GM19438 (cell line): ENCODE results near the gene CENPP.

ENCODE experiments used
- ATAC-seq: cut with Tn5 transposase; IDR thresholded peaks from one replicate; pipeline ENCODE4 v1.9.1; 2021; ENCODE audit warnings: low read depth; ENCODE audit not compliant: unreplicated experiment

CENPP gene

GRCh38 chr9:92312887-92313623 lies 12.7 kb upstream of the CENPP start:
- no peak for ATAC-seq

- ATAC-seq: no peak
These were observed 12.1 kb upstream of the CENPP start for GRCh38 chr9:92313624-92314012.

- ATAC-seq: no peak
These were observed 10.3 kb upstream of the CENPP start for GRCh38 chr9:92315456-92315855.

GRCh38 chr9:92324431-92324830 lies 1.3 kb upstream of the CENPP start:
- ATAC-seq: no peak

GRCh38 chr9:92324889-92325268 lies 874 bp upstream of the CENPP start:
- ATAC-seq: peak; percentile 27

- no peak for ATAC-seq
These were observed 293 bp downstream of the CENPP start for GRCh38 chr9:92325991-92326500.

GRCh38 chr9:92327283-92327850 lies 1.6 kb downstream of the CENPP start:
- ATAC-seq: no peak

- ATAC-seq: no peak
These were observed 2.5 kb downstream of the CENPP start for GRCh38 chr9:92328225-92328624.

- no peak for ATAC-seq
These were observed 7.0 kb downstream of the CENPP start for GRCh38 chr9:92332577-92333281.

- no peak for ATAC-seq
These were observed 7.5 kb downstream of the CENPP start for GRCh38 chr9:92333282-92333634.

GRCh38 chr9:92341578-92341977 lies 15.8 kb downstream of the CENPP start:
- no peak for ATAC-seq

- no peak for ATAC-seq
These were observed 17.2 kb downstream of the CENPP start for GRCh38 chr9:92342825-92343488.

GRCh38 chr9:92345582-92345981 lies 19.8 kb downstream of the CENPP start:
- ATAC-seq: no peak

GRCh38 chr9:92349771-92350739 lies 24.3 kb downstream of the CENPP start:
- no peak for ATAC-seq

GRCh38 chr9:92350740-92351133 lies 25.0 kb downstream of the CENPP start:
- no peak for ATAC-seq

- no peak for ATAC-seq
These were observed 27.3 kb downstream of the CENPP start for GRCh38 chr9:92353051-92353450.

- no peak for ATAC-seq
These were observed 33.7 kb downstream of the CENPP start for GRCh38 chr9:92359394-92359995.

- ATAC-seq: no peak
These were observed 34.3 kb downstream of the CENPP start for GRCh38 chr9:92360083-92360482.

- no peak for ATAC-seq
These were observed 43.3 kb downstream of the CENPP start for GRCh38 chr9:92369075-92369474.

GRCh38 chr9:92373167-92373566 lies 47.4 kb downstream of the CENPP start:
- no peak for ATAC-seq
